Measurements from ENCODE around the gene UBQLN4.

The UBQLN4 gene

DNA sequence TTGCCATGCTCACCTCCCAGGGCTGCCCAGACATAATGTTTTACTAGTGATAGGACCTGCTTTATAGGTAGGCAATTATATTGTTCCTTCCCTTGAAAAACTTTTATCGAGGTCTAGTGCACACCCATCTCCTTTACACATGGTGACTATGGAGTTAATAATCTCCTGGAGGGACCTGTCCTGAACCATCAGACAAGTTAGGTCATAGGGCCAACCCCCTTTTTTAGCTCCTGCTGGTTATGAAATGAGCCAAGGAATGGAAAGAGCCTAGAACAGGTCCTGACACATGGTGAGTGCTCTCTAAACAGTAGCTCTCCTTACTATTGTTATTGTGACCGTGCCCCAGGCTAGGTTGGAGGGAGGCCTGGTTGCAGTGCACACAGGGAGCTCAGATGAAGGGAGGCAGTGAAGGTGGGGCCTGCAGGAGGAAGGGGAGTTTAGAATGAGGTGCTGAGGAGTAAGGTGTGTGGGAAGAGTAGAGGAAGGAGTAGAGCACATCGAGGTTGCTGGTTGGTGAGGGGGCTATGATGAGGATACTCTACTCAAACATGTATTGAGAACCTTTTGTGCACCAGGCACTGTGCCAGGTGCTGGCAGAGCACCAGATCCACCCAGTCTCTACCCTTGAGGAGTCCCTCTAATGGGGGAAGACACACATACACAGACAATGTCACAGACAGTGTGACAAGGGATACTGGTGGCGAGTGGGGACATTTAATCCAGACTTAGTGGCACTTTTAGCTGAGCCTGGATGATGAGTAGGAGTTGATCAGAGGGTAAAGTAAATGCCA, 46.8 kb upstream of the UBQLN4 start:
- Histone ChIP-seq H2AFZ (ENCODE audit: low read length) (no peak overlapping the region), H3K36me3 (ENCODE audit: insufficient read depth, low read length) (no peaks in the 10 kb centered on the region), H4K20me1 (ENCODE audit: insufficient read depth, low read length, poor library complexity, severe bottlenecking) (no peaks in the 10 kb centered on the region), H3K4me1 (ENCODE audit: insufficient read depth, low read length, poor library complexity, severe bottlenecking) (peaks cover 17% of the 10 kb centered on the region), H3K27me3 (ENCODE audit: insufficient read depth, low read length, poor library complexity, severe bottlenecking) (no peaks in the 10 kb centered on the region), H3K9me2 (replicated peaks; ENCODE audit: low read depth, low read length) (no peaks in the 10 kb centered on the region), H3F3A (ENCODE audit: low read depth) (no peaks in the 10 kb centered on the region), H3K4me2 (ENCODE audit: low read depth, low read length, poor library complexity, severe bottlenecking) (no peak overlapping the region), H3K9me3 (ENCODE audit: insufficient read depth, low read depth, low read length) (no peaks in the 10 kb centered on the region), H3K4me3 (ENCODE audit: low read length, poor library complexity, severe bottlenecking) (no peak overlapping the region), H3K79me2 (ENCODE audit: insufficient read depth, low read length) (no peaks in the 10 kb centered on the region), H3K9ac (ENCODE audit: low read depth, low read length, poor library complexity, severe bottlenecking) (no peak overlapping the region)
- no peak for TF ChIP-seq EZH2phosphoT487 (IDR thresholded peaks at IDR 0.05; ENCODE audit: borderline replicate concordance)
- TF ChIP-seq, protein P1, sequence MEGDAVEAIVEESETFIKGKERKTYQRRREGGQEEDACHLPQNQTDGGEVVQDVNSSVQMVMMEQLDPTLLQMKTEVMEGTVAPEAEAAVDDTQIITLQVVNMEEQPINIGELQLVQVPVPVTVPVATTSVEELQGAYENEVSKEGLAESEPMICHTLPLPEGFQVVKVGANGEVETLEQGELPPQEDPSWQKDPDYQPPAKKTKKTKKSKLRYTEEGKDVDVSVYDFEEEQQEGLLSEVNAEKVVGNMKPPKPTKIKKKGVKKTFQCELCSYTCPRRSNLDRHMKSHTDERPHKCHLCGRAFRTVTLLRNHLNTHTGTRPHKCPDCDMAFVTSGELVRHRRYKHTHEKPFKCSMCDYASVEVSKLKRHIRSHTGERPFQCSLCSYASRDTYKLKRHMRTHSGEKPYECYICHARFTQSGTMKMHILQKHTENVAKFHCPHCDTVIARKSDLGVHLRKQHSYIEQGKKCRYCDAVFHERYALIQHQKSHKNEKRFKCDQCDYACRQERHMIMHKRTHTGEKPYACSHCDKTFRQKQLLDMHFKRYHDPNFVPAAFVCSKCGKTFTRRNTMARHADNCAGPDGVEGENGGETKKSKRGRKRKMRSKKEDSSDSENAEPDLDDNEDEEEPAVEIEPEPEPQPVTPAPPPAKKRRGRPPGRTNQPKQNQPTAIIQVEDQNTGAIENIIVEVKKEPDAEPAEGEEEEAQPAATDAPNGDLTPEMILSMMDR (conservative IDR thresholded peaks at IDR 0.05; ENCODE audit: low read length), result no peak

DNA sequence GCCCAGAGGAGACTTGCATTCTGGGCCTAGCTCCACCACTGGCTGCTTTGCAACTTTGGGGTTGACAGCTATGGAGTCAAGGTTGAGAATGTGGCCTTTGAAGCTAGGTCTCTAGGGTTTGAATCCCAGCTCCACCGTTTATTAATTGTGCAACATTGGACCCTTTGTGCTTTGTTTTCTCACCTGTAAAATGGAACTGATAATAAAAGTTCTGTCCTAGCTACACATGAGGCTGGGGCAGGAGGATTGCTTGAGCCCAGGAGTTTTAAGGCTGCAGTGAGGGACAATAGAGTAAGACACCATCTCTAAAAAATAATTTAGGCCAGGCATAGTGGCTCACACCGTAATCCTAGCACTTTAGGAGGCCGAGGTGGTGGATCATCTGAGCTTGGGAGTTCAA, 45.7 kb upstream of the UBQLN4 start:
- H3F3A ChIP-seq (ENCODE audit: low read depth), result no peaks in the 10 kb centered on the region
- peaks cover 12% of the 10 kb centered on the region for H3K4me1 ChIP-seq (ENCODE audit: insufficient read depth, low read length, poor library complexity, severe bottlenecking)
- no peaks in the 10 kb centered on the region for H3K79me2 ChIP-seq (ENCODE audit: insufficient read depth, low read length)
- H2AFZ ChIP-seq (ENCODE audit: low read length), result no peak overlapping the region
- H3K9me3 ChIP-seq (ENCODE audit: insufficient read depth, low read depth, low read length), result no peaks in the 10 kb centered on the region
- H3K9me2 ChIP-seq (replicated peaks; ENCODE audit: low read depth, low read length), result no peaks in the 10 kb centered on the region
- no peak overlapping the region for H3K4me3 ChIP-seq (ENCODE audit: low read length, poor library complexity, severe bottlenecking)
- H4K20me1 ChIP-seq (ENCODE audit: insufficient read depth, low read length, poor library complexity, severe bottlenecking), result no peaks in the 10 kb centered on the region
- TF ChIP-seq, protein P1 (conservative IDR thresholded peaks at IDR 0.05; ENCODE audit: low read length), result no peak
- TF ChIP-seq EZH2phosphoT487 (IDR thresholded peaks at IDR 0.05; ENCODE audit: borderline replicate concordance), result no peak
- H3K9ac ChIP-seq (ENCODE audit: low read depth, low read length, poor library complexity, severe bottlenecking), result no peak overlapping the region
- H3K27me3 ChIP-seq (ENCODE audit: insufficient read depth, low read length, poor library complexity, severe bottlenecking), result no peaks in the 10 kb centered on the region
- H3K4me2 ChIP-seq (ENCODE audit: low read depth, low read length, poor library complexity, severe bottlenecking), result no peak overlapping the region
- H3K36me3 ChIP-seq (ENCODE audit: insufficient read depth, low read length), result no peaks in the 10 kb centered on the region

DNA sequence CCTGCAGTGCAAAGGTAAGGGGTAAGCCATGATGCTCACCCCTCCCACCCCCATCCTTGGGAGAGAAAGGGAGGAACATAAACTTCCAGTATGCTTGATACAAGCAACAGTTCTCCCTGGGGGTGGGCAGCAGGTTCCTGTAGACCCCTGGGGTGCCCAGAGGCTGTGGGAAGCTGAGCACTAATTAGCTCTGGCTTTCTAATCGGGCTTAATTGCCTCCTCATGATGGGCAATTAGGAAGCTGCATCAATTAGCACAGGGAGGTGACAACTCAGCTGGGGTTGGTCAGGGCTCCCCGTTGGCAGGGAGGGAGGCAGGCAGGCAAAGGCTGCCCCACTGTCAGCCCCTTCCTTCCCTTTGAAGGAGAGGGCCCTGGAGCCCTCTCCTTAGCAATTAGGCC, 45.2 kb upstream of the UBQLN4 start:
- no peaks in the 10 kb centered on the region for H3K36me3 ChIP-seq (ENCODE audit: insufficient read depth, low read length)
- no peaks in the 10 kb centered on the region for H3F3A ChIP-seq (ENCODE audit: low read depth)
- H3K9me2 ChIP-seq (replicated peaks; ENCODE audit: low read depth, low read length), result no peaks in the 10 kb centered on the region
- no peak overlapping the region for H3K4me3 ChIP-seq (ENCODE audit: low read length, poor library complexity, severe bottlenecking)
- H4K20me1 ChIP-seq (ENCODE audit: insufficient read depth, low read length, poor library complexity, severe bottlenecking), result no peaks in the 10 kb centered on the region
- no peak overlapping the region for H3K9ac ChIP-seq (ENCODE audit: low read depth, low read length, poor library complexity, severe bottlenecking)
- H3K4me2 ChIP-seq (ENCODE audit: low read depth, low read length, poor library complexity, severe bottlenecking), result no peak overlapping the region
- TF ChIP-seq EZH2phosphoT487 (IDR thresholded peaks at IDR 0.05; ENCODE audit: borderline replicate concordance), result no peak
- TF ChIP-seq, protein P1 (conservative IDR thresholded peaks at IDR 0.05; ENCODE audit: low read length), result no peak
- H3K9me3 ChIP-seq (ENCODE audit: insufficient read depth, low read depth, low read length), result no peaks in the 10 kb centered on the region
- no peak overlapping the region for H2AFZ ChIP-seq (ENCODE audit: low read length)
- peaks cover 9% of the 10 kb centered on the region for H3K4me1 ChIP-seq (ENCODE audit: insufficient read depth, low read length, poor library complexity, severe bottlenecking)
- H3K27me3 ChIP-seq (ENCODE audit: insufficient read depth, low read length, poor library complexity, severe bottlenecking), result no peaks in the 10 kb centered on the region
- H3K79me2 ChIP-seq (ENCODE audit: insufficient read depth, low read length), result no peaks in the 10 kb centered on the region
